Measurements from ENCODE around the gene ESR1.

The ESR1 gene

GRCh38 chr6:151811081-151811480 is 3.6 kb downstream of the ESR1 start:
- H3K27me3 ChIP-seq (ENCODE audit: control insufficient read depth, insufficient read depth, low read length) = peaks cover 6% of the 10 kb centered on the region
- H3K9me3 ChIP-seq (ENCODE audit: control insufficient read depth, low read length) = no peaks in the 10 kb centered on the region
- H3K36me3 ChIP-seq (ENCODE audit: control insufficient read depth, insufficient read depth, low read length) = no peaks in the 10 kb centered on the region
- H3K4me2 ChIP-seq (ENCODE audit: low read length) = no peak overlapping the region
- no peak overlapping the region for H3K27ac ChIP-seq
- H3K9ac ChIP-seq = no peak overlapping the region
- no peak overlapping the region for H3K4me3 ChIP-seq (ENCODE audit: low read depth, low read length)
- H3K4me1 ChIP-seq = no peaks in the 10 kb centered on the region
- no peaks in the 10 kb centered on the region for H3K79me2 ChIP-seq
- TF ChIP-seq CTCF (IDR thresholded peaks at IDR 0.05) = no peak
- H2AFZ ChIP-seq = no peak overlapping the region

DNA sequence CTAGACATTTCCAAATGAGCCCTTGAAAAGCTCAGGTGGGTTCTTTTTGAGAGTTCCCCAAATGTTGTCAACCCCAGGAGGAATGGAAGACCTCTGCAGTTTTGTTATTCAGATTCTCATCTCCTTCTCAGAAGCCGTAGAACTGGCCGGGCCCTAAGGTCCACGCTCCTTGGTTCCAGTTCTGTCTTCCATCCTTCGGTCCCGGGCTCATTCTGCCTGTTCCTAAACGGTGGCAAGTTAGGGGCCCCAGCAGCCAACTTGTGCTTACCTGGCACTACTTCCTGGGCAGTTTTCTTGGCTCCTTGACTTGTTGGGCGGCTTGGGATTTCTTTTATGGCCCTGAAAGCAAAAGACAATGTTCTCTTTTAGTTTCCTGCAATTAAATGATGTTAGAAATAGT is 6.4 kb downstream of the ESR1 start:
- Histone ChIP-seq H3K4me1 (no peaks in the 10 kb centered on the region), H3K27ac (no peak overlapping the region), H3K9me3 (ENCODE audit: control insufficient read depth, low read length) (no peaks in the 10 kb centered on the region), H3K4me2 (ENCODE audit: low read length) (no peak overlapping the region), H3K36me3 (ENCODE audit: control insufficient read depth, insufficient read depth, low read length) (no peaks in the 10 kb centered on the region), H3K79me2 (no peaks in the 10 kb centered on the region), H3K27me3 (ENCODE audit: control insufficient read depth, insufficient read depth, low read length) (no peaks in the 10 kb centered on the region), H2AFZ (no peak overlapping the region), H3K4me3 (ENCODE audit: low read depth, low read length) (no peak overlapping the region), H3K9ac (no peak overlapping the region)
- no peak for TF ChIP-seq CTCF (IDR thresholded peaks at IDR 0.05)

- no peak overlapping the region for H2AFZ ChIP-seq
- no peaks in the 10 kb centered on the region for H3K79me2 ChIP-seq
- no peak overlapping the region for H3K27ac ChIP-seq
- H3K4me2 ChIP-seq (ENCODE audit: low read length) = no peak overlapping the region
- no peak overlapping the region for H3K4me3 ChIP-seq (ENCODE audit: low read depth, low read length)
- no peak overlapping the region for H3K9ac ChIP-seq
- H3K36me3 ChIP-seq (ENCODE audit: control insufficient read depth, insufficient read depth, low read length) = no peaks in the 10 kb centered on the region
- H3K9me3 ChIP-seq (ENCODE audit: control insufficient read depth, low read length) = no peaks in the 10 kb centered on the region
- no peak for TF ChIP-seq CTCF (IDR thresholded peaks at IDR 0.05)
- no peaks in the 10 kb centered on the region for H3K4me1 ChIP-seq
- no peaks in the 10 kb centered on the region for H3K27me3 ChIP-seq (ENCODE audit: control insufficient read depth, insufficient read depth, low read length)
These were observed 7.1 kb downstream of the ESR1 start for GRCh38 chr6:151814614-151815013.

DNA sequence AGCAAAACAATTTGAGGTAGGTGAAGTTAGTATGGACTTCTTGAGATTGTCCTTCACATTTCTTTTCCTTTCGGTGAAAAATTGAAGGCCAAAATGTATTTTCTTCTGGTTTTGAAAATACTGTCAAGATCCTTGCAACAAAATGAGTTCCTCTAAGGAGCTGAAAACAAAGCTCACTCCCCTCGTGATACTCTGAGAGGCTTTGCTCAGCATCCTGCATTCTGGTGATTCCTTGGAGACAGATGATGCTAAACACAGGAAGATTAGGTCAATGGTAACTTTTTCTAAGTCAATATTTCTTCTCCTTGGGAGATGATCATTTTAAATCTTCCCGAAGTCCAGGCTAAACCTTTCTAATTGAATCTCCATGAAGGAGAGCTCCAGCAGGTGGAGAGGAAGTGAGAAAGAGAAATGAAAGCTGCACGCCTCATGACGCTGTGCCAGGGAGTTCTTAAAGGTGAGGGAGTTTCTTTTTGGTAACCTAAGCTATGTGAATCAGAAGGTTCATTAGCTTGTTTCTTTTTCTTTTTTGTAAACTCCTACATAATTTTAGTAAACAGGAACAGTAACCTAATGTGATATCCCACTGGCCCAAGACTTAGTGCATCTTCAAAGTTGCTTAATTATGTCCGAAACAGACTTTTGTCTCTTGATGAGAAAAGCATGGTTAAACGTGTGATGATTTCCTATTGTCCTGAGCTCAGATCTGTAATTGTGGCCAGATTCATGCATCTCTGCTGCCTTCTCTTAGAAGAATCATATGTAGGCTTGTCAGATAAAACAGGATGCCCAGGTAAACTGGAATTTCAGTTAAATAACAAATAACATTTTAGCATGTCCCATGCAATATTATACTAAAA is 15.0 kb downstream of the ESR1 start:
- no peak overlapping the region for H3K4me3 ChIP-seq (ENCODE audit: low read depth, low read length)
- no peaks in the 10 kb centered on the region for H3K36me3 ChIP-seq (ENCODE audit: control insufficient read depth, insufficient read depth, low read length)
- no peak overlapping the region for H2AFZ ChIP-seq
- H3K27ac ChIP-seq = no peak overlapping the region
- no peak overlapping the region for H3K9ac ChIP-seq
- no peak for TF ChIP-seq CTCF (IDR thresholded peaks at IDR 0.05)
- no peaks in the 10 kb centered on the region for H3K79me2 ChIP-seq
- H3K9me3 ChIP-seq (ENCODE audit: control insufficient read depth, low read length) = no peaks in the 10 kb centered on the region
- H3K4me1 ChIP-seq = no peaks in the 10 kb centered on the region
- no peaks in the 10 kb centered on the region for H3K27me3 ChIP-seq (ENCODE audit: control insufficient read depth, insufficient read depth, low read length)
- H3K4me2 ChIP-seq (ENCODE audit: low read length) = no peak overlapping the region
